BLaER1 treated with 17β-estradiol and CSF1 and Interleukin-3, amounts not matched to agents 10 nM and 100 nM (cell line): Measurements from ENCODE around the gene VAMP1.
A peak's percentile ranks its signal among the peaks of the same experiment; 100 is the strongest.
"Not testable (repeated sequence)": the region's sequence is repeated elsewhere in the genome, so short reads cannot be mapped to it uniquely, and the experiment has no call there.

Source experiments
- H3K27ac ChIP-seq, 11 experiments: shearing (Covaris generic); formaldehyde crosslinking; 2 replicates each; pipeline ENCODE4 v1.8.1; 2022
- H3K27me3 ChIP-seq, 11 experiments: shearing (Covaris generic); formaldehyde crosslinking; 2 replicates each; pipeline ENCODE4 v1.8.1; 2022
- H3K36me3 ChIP-seq, 11 experiments: shearing (Covaris generic); formaldehyde crosslinking; 2 replicates each; pipeline ENCODE4 v1.8.1; 2022
- H3K4me1 ChIP-seq, 10 experiments: shearing (Covaris generic); formaldehyde crosslinking; 2 replicates each; pipeline ENCODE4 v1.8.1; 2022
- H3K4me2 ChIP-seq, 11 experiments: shearing (Covaris generic); formaldehyde crosslinking; 2 replicates each; pipeline ENCODE4 v1.8.1; 2022
- H3K4me3 ChIP-seq, 10 experiments: shearing (Covaris generic); formaldehyde crosslinking; 2 replicates each; pipeline ENCODE4 v1.8.1; 2022
- H3K9ac ChIP-seq, 11 experiments: shearing (Covaris generic); formaldehyde crosslinking; 2 replicates each; pipeline ENCODE4 v1.8.1; 2022
- H3K9me3 ChIP-seq, 11 experiments: shearing (Covaris generic); formaldehyde crosslinking; replicated peaks in 1 of 11; 2 replicates each; pipeline ENCODE4 v1.8.1; 2022
- H4K20me1 ChIP-seq, 11 experiments: shearing (Covaris generic); formaldehyde crosslinking; 2 replicates each; pipeline ENCODE4 v1.8.1; 2022
- Cebpa-rat ChIP-seq, 11 experiments: shearing (Covaris generic); IDR thresholded peaks; 2 replicates each; pipeline ENCODE4 v1.8.1; 2022

The VAMP1 gene

DNA sequence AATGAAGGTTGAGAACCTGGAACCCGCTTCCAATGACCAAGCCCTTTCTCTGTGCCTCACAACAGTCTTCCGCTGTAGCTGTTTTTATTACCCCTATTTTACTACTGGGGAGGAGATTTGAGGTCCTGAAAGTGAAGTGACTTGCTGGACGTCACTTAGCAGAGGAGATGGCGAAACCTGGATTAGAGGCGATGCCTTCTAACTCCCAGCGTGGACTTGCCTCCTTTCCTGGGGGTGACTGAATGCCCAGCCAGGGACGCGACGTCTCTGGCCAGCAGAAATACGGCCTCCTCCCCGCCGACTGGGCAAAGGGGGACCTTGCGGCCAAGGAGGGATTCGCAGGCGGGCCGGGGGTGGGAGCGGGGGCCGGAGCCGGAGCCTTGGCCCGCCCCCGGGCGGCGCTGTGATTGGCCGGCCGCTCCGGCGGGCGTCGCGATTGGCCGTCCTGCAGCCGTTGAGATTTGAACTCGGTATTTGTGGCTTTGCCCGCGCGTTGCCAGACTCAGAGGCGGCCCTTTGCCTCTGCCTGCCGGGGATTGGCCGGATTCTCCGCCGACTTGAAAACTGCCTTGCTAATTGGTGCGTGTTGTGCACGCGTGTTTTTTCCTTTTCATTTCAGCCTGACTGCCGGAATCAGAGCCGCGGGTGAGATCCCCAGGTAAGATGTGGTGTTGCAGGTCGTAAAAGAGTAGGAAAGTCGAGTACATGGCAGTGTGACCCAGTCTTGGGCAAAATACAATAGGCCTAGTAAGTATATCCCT lies 23.2 kb upstream of the VAMP1 start, which contains the start of gene NCAPD2:
Gene NCAPD2 (plus strand): TSS at position 606 of the 761 bp plus-strand sequence. CDS start 997 bp downstream, outside the sequence.
- Histone ChIP-seq H3K9ac (peak within 1 kb of the TSS; percentile 85 to 98 (median 91)), H3K4me3 (peak within 1 kb of the TSS; percentile 66 to 88 (median 74)), H3K27me3 (no peaks in the 10 kb centered on the region), H3K9me3 (no peaks in the 10 kb centered on the region), H4K20me1 (peaks cover 0 to 15% (median 0%) of the 10 kb centered on the region in 11 experiments; a peak in 2 of 22 replicates), H3K27ac (peak within 1 kb of the TSS; percentile 77 to 99 (median 95)), H3K36me3 (peaks cover 21 to 59% (median 48%) of the 10 kb centered on the region in 11 experiments), H3K4me1 (peaks cover 37 to 45% (median 42%) of the 10 kb centered on the region in 10 experiments), H3K4me2 (peak within 1 kb of the TSS; percentile 86 to 98 (median 94))
- 0 out of 22 replicates have a peak, but pooled peaks of 1 of the 11 experiments have one; percentile 43 for TF ChIP-seq Cebpa-rat (IDR thresholded peaks at IDR 0.05)

- H3K9ac ChIP-seq, result peak within 1 kb of the TSS; percentile 85 to 98 (median 91)
- no peaks in the 10 kb centered on the region for H3K27me3 ChIP-seq
- peak within 1 kb of the TSS; percentile 77 to 99 (median 95) for H3K27ac ChIP-seq
- H3K36me3 ChIP-seq, result peaks cover 14 to 52% (median 41%) of the 10 kb centered on the region in 11 experiments; a peak in 21 of 22 replicates
- no peak for TF ChIP-seq Cebpa-rat (IDR thresholded peaks at IDR 0.05)
- peak within 1 kb of the TSS; percentile 66 to 88 (median 74) for H3K4me3 ChIP-seq
- peaks cover 37 to 45% (median 42%) of the 10 kb centered on the region in 10 experiments for H3K4me1 ChIP-seq
- no peaks in the 10 kb centered on the region for H3K9me3 ChIP-seq
- peak within 1 kb of the TSS; percentile 86 to 98 (median 94) for H3K4me2 ChIP-seq
- H4K20me1 ChIP-seq, result peaks cover 0 to 15% (median 0%) of the 10 kb centered on the region in 11 experiments; a peak in 1 of 22 replicates
Measured at GRCh38 chr12:6492838-6493496, 22.5 kb upstream of the VAMP1 start, which contains the start of gene MRPL51. Gene MRPL51 (minus strand): TSS chr12:6493262. CDS start chr12:6493136, 126 bp downstream.

DNA sequence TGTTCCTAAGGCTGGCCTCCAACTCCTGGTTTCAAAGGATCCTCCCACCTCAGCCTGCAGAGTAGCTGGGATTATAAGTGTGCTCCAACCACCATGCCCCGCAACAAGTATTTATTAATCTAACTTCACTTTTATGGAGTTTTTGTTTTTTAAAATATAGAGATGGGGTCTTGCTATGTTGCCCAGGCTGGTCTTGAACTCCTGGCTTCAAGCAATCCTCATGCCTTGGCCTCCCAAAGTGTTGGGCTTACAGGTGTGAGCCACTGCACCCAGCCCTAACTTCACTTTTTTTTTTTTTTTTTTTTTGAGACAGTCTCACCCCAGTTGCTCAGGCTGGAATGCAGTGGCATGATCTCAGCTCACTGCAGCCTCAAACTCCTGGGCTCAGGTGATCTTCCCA lies 20.2 kb upstream of the VAMP1 start:
- Histone ChIP-seq H3K4me1 (peaks cover 19 to 27% (median 24%) of the 10 kb centered on the region in 10 experiments), H3K36me3 (peaks cover 0 to 29% (median 20%) of the 10 kb centered on the region in 11 experiments; a peak in 19 of 22 replicates)
- not testable (repeated sequence) for H3K4me2 ChIP-seq, H4K20me1 ChIP-seq, H3K4me3 ChIP-seq, H3K9ac ChIP-seq, H3K27me3 ChIP-seq, H3K9me3 ChIP-seq, H3K27ac ChIP-seq

GRCh38 chr12:6489449-6489848 lies 19.0 kb upstream of the VAMP1 start:
- no peak overlapping the region for H3K9ac ChIP-seq
- H3K9me3 ChIP-seq, result no peaks in the 10 kb centered on the region
- no peaks in the 10 kb centered on the region for H4K20me1 ChIP-seq
- peaks cover 8 to 14% (median 12%) of the 10 kb centered on the region in 10 experiments; a peak in 19 of 20 replicates for H3K4me1 ChIP-seq
- no peaks in the 10 kb centered on the region for H3K27me3 ChIP-seq
- no peak overlapping the region for H3K27ac ChIP-seq
- no peak overlapping the region for H3K4me2 ChIP-seq
- peaks cover 0 to 22% (median 17%) of the 10 kb centered on the region in 11 experiments; a peak in 18 of 22 replicates for H3K36me3 ChIP-seq
- no peak for TF ChIP-seq Cebpa-rat (IDR thresholded peaks at IDR 0.05)
- H3K4me3 ChIP-seq, result no peak overlapping the region

DNA sequence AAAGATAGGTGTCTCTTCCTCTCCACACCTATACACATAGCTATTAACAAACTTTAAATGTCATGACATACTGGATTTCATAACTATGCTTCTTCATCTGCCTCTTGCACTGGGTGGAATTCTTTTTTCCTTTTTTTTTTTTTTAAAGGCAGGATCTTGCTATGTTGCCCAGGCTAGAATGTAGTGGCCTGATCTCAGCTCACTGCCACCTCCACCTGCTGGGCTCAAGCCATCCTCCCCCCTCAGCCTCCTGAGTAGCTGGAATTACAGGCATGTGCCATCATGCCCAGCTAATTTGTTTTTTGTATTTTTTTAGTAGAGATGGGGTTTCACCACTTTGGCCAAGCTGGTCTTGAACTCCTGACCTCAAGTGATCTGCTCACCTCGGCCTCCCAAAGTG lies 17.8 kb upstream of the VAMP1 start:
- TF ChIP-seq Cebpa-rat (IDR thresholded peaks at IDR 0.05), result no peak
- H3K9ac ChIP-seq, result no peak overlapping the region
- H3K4me3 ChIP-seq, result no peak overlapping the region
- H3K4me2 ChIP-seq, result no peak overlapping the region
- H3K4me1 ChIP-seq, result peaks cover 8 to 13% (median 11%) of the 10 kb centered on the region in 10 experiments; a peak in 19 of 20 replicates
- no peak overlapping the region for H3K27ac ChIP-seq
- H4K20me1 ChIP-seq, result no peaks in the 10 kb centered on the region
- H3K36me3 ChIP-seq, result peaks cover 0 to 22% (median 17%) of the 10 kb centered on the region in 11 experiments; a peak in 18 of 22 replicates
- H3K9me3 ChIP-seq, result no peaks in the 10 kb centered on the region
- H3K27me3 ChIP-seq, result no peaks in the 10 kb centered on the region

- Histone ChIP-seq H4K20me1 (no peaks in the 10 kb centered on the region), H3K4me2 (no peak overlapping the region), H3K4me3 (no peak overlapping the region), H3K27ac (no peak overlapping the region), H3K9ac (no peak overlapping the region), H3K36me3 (no peaks in the 10 kb centered on the region), H3K27me3 (no peaks in the 10 kb centered on the region), H3K4me1 (peaks cover 0 to 7% (median 0%) of the 10 kb centered on the region in 10 experiments; a peak in 3 of 20 replicates), H3K9me3 (peaks cover 0 to 39% (median 27%) of the 10 kb centered on the region in 11 experiments; a peak in 18 of 22 replicates)
- no peak for TF ChIP-seq Cebpa-rat (IDR thresholded peaks at IDR 0.05)
Measured at GRCh38 chr12:6478416-6478815, 7.9 kb upstream of the VAMP1 start.

- H3K4me1 ChIP-seq, result not testable (repeated sequence)
Measured at GRCh38 chr12:6477601-6478377, 7.3 kb upstream of the VAMP1 start.

DNA sequence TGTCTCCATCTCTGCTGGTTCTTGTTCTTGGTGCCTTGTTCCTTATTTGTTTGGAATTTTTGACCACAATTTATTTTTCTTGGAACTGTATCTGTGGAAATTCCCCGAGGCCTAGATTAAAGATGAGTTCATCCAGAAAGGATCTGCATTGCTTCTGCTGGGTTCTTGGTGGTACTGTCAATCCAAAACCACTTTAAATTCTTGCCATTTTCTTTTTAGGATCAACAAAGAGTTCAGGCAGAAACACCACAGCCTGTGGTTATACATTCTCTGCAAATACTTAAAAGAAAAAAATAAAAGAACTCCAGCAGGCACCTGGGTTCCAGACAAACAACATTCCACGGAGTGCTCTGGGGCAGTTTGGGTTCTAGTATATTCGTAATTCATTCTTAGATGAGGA lies 6.0 kb upstream of the VAMP1 start:
- H3K4me3 ChIP-seq, result no peak overlapping the region
- no peak for TF ChIP-seq Cebpa-rat (IDR thresholded peaks at IDR 0.05)

More at GRCh38 chr12:6477601-6478377, 7.3 kb upstream of the VAMP1 start:
- H3K27me3 ChIP-seq, H3K27ac ChIP-seq, H4K20me1 ChIP-seq, H3K36me3 ChIP-seq, H3K9ac ChIP-seq, H3K4me2 ChIP-seq, H3K4me3 ChIP-seq: not testable (repeated sequence)
- H3K9me3 ChIP-seq, result peaks cover 0 to 39% (median 27%) of the 10 kb centered on the region in 11 experiments; a peak in 18 of 22 replicates

DNA sequence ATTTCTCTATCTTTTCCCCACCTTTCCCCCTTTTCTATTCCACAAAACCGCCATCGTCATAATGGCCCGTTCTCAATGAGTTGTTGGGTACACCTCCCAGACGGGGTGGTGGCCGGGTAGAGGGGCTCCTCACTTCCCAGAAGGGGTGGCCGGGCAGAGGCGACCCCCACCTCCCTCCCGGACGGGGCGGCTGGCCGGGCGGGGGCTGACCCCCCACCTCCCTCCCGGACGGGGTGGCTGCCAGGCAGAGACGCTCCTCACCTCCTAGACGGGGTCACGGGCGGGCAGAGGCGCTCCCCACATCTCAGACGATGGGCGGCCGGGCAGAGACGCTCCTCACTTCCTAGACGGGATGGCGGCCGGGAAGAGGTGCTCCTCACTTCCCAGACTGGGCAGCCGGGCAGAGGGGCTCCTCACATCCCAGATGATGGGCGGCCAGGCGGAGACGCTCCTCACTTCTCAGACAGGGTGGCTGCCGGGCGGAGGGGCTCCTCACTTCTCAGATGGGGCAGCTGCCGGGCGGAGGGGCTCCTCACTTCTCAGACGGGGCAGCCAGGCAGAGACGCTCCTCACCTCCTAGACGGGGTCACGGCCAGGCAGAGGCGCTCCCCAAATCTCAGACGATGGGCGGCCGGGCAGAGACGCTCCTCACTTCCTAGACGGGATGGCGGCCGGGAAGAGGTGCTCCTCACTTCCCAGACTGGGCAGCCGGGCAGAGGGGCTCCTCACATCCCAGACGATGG lies 4.9 kb upstream of the VAMP1 start:
- not testable (repeated sequence) for H4K20me1 ChIP-seq

More for the DNA sequence above, 6.0 kb upstream of the VAMP1 start:
- peak overlapping the region in 2 of 11 experiments; percentile 12 to 33; a peak in 3 of 22 replicates for H3K4me2 ChIP-seq
- no peaks in the 10 kb centered on the region for H4K20me1 ChIP-seq
- H3K27me3 ChIP-seq, result no peaks in the 10 kb centered on the region
- no peak overlapping the region for H3K9ac ChIP-seq
- H3K9me3 ChIP-seq, result peaks cover 0 to 39% (median 27%) of the 10 kb centered on the region in 11 experiments; a peak in 18 of 22 replicates
- no peak overlapping the region for H3K27ac ChIP-seq
- H3K4me1 ChIP-seq, result peaks cover 2 to 11% (median 6%) of the 10 kb centered on the region in 10 experiments
- H3K36me3 ChIP-seq, result no peaks in the 10 kb centered on the region

More for the DNA sequence above, 4.9 kb upstream of the VAMP1 start:
- not testable (repeated sequence) for H3K4me2 ChIP-seq, H3K9ac ChIP-seq, H3K27me3 ChIP-seq, H3K27ac ChIP-seq, H3K36me3 ChIP-seq, H3K4me3 ChIP-seq
- H3K9me3 ChIP-seq, result peaks cover 0 to 39% (median 27%) of the 10 kb centered on the region in 11 experiments; a peak in 18 of 22 replicates
- H3K4me1 ChIP-seq, result peaks cover 8 to 16% (median 11%) of the 10 kb centered on the region in 10 experiments
